Endothelial cell of umbilical vein (primary cell): ENCODE results near the gene TRAF3. TPM values are rescaled to one million over a fixed set of nuclear protein-coding genes. Genes with fewer than 3 reads are reported as not detected.

Experiments
- BruUV-seq: library from RNA; stranded (reverse); fragments of 400-500 nt; replicated peaks from 2 replicates; lab custom pipeline; 2021; lab: Mats Ljungman, UMichigan
- CTCF ChIA-PET: fragments of 300-600, 350-600 bp; sonication (Branson Sonifier 250); formaldehyde crosslinking; loops from one replicate; lab custom pipeline; 2021; ENCODE audit warnings: antibody characterized with exemption, inconsistent platforms; lab: Charles Lee
- POLR2A ChIA-PET: fragments of 300-600, 350-600 bp; sonication (Branson Sonifier 250); formaldehyde crosslinking; loops from one replicate; lab custom pipeline; 2021; ENCODE audit warnings: antibody characterized with exemption, inconsistent platforms; lab: Charles Lee
- DNase-seq: peaks from one replicate; pipeline ENCODE4 v3.0.0-alpha.2; 2011; ENCODE audit warnings: low read depth, low spot score
- FAIRE-seq: peaks from 2 replicates; lab custom pipeline; 2011; peaks lifted over from hg19 to GRCh38; lab: Jason Lieb, UNC
- H2AFZ ChIP-seq: 2 replicates; pipeline ENCODE4 v1.6.0; 2012; ENCODE audit warnings: low read depth, low read length, control low read depth, inconsistent platforms
- H3K27ac ChIP-seq: 2 replicates; pipeline ENCODE4 v1.5.1; 2011; ENCODE audit warnings: low read depth, mild to moderate bottlenecking, control low read depth, low read length, moderate library complexity; ENCODE audit not compliant: insufficient read depth
- H3K27me3 ChIP-seq, 2 experiments: 2 replicates each; pipeline versions ENCODE4 v1.6.0 to v1.6.1; 2011; ENCODE audit warnings: low read length in 2 of 2, mixed read lengths in 1 of 2; ENCODE audit not compliant: control insufficient read depth in 2 of 2, insufficient read depth in 2 of 2
- H3K36me3 ChIP-seq, 2 experiments: 2 replicates in 1 of 2; 3 replicates in 1 of 2; pipeline ENCODE4 v1.5.1; 2011; ENCODE audit warnings: low read length in 2 of 2, mild to moderate bottlenecking in 1 of 2, moderate library complexity in 1 of 2; ENCODE audit not compliant: control insufficient read depth in 2 of 2, insufficient read depth in 2 of 2; ENCODE audit errors: extremely low read depth in 1 of 2
- H3K4me1 ChIP-seq: 3 replicates; pipeline ENCODE4 v1.5.1; 2011; ENCODE audit warnings: mild to moderate bottlenecking, low read length; ENCODE audit not compliant: control insufficient read depth, insufficient read depth; ENCODE audit errors: extremely low read depth
- H3K4me2 ChIP-seq: 2 replicates; pipeline ENCODE4 v1.6.1; 2011; ENCODE audit warnings: low read length, control low read depth, mixed read lengths; ENCODE audit not compliant: insufficient read depth
- H3K4me3 ChIP-seq, 3 experiments: fragments of 200-600 bp in 1 of 3; sonication (generic), shearing (Covaris generic) in 1 of 3; replicated peaks in 1 of 3; 2 replicates each; pipeline ENCODE4 v1.5.1; 2011 to 2016; ENCODE audit warnings: control low read depth in 3 of 3, low read length in 3 of 3, mild to moderate bottlenecking in 2 of 3, inconsistent platforms in 1 of 3, low read depth in 1 of 3, moderate library complexity in 1 of 3; ENCODE audit not compliant: insufficient read depth in 1 of 3
- H3K79me2 ChIP-seq: 2 replicates; pipeline ENCODE4 v1.6.0; 2012; ENCODE audit warnings: low read length, inconsistent platforms; ENCODE audit not compliant: control insufficient read depth, insufficient read depth
- H3K9ac ChIP-seq: replicated peaks from 2 replicates; pipeline ENCODE3; 2011; ENCODE audit warnings: low read length, control low read depth; ENCODE audit not compliant: insufficient read depth; ENCODE audit errors: extremely low read depth
- H3K9me1 ChIP-seq: replicated peaks from 3 replicates; pipeline ENCODE4 v1.6.0; 2011; ENCODE audit warnings: mild to moderate bottlenecking, low read length; ENCODE audit not compliant: control insufficient read depth, insufficient read depth; ENCODE audit errors: extremely low read depth
- H3K9me3 ChIP-seq: replicated peaks from 2 replicates; pipeline ENCODE4 v1.5.1; 2012; ENCODE audit warnings: low read length, inconsistent platforms; ENCODE audit not compliant: control insufficient read depth, insufficient read depth
- H4K20me1 ChIP-seq: replicated peaks from 2 replicates; pipeline ENCODE3; 2011; ENCODE audit warnings: mild to moderate bottlenecking, low read length; ENCODE audit not compliant: control insufficient read depth, insufficient read depth; ENCODE audit errors: extremely low read depth
- EZH2 ChIP-seq: IDR thresholded peaks from 2 replicates; pipeline ENCODE4 v1.6.1; 2012; ENCODE audit warnings: borderline replicate concordance, low read depth, mild to moderate bottlenecking, moderate library complexity, low read length, inconsistent platforms; ENCODE audit not compliant: severe bottlenecking
- FOS ChIP-seq: IDR thresholded peaks from 2 replicates; pipeline ENCODE4 v1.6.1; 2011; ENCODE audit warnings: mild to moderate bottlenecking, low read length, moderate library complexity, borderline replicate concordance; ENCODE audit not compliant: insufficient read depth
- GATA2 ChIP-seq: IDR thresholded peaks from 2 replicates; pipeline ENCODE4 v1.7.0; 2011; ENCODE audit warnings: low read depth, mild to moderate bottlenecking, moderate library complexity, mixed read lengths, low read length; ENCODE audit not compliant: insufficient read length, insufficient read depth
- JUN ChIP-seq: IDR thresholded peaks from 2 replicates; pipeline ENCODE4 v1.6.1; 2011; ENCODE audit warnings: borderline replicate concordance, low read depth; ENCODE audit not compliant: insufficient read length, insufficient read depth
- MYC ChIP-seq: IDR thresholded peaks from one replicate; pipeline ENCODE4 v1.6.1; 2011; ENCODE audit warnings: mild to moderate bottlenecking, low read depth, low read length
- POLR2A ChIP-seq: IDR thresholded peaks from 2 replicates; pipeline ENCODE4 v1.6.1; 2012; ENCODE audit warnings: low read depth, mild to moderate bottlenecking, control low read depth, low read length
- POLR2AphosphoS5 ChIP-seq: IDR thresholded peaks from 2 replicates; pipeline ENCODE4 v1.6.1; 2012; ENCODE audit warnings: low read depth, mild to moderate bottlenecking, control low read depth, low read length, moderate library complexity; ENCODE audit not compliant: insufficient read depth
- dilution Hi-C: fragments of 300-500 bp; cut with MboI; formaldehyde crosslinking; loops from one replicate; pipeline ENCODE4 v1.15.0; 2019; ENCODE audit warnings: low sequenced_read_pairs; ENCODE audit not compliant: extremely low pct_ligation_motif_present
- intact Hi-C: fragments of 100-400 bp; cut with micrococcal nuclease; formaldehyde crosslinking; loops from one replicate; pipeline ENCODE4 v1.10.0; 2022
- polyA plus RNA-seq, 4 experiments: library from polyadenylated mRNA; depleted of rRNA in 3 of 4; stranded (reverse) in 3 of 4; unstranded in 1 of 4; fragments of >200 nt; gene quantifications; 2 replicates each; pipeline versions ENCODE4 v1.2.1 to v1.2.3, GENCODE V29; 2011 to 2012; ENCODE audit warnings: missing spikeins in 1 of 4
- total RNA-seq: library from RNA; stranded (reverse); gene quantifications from 2 replicates; pipeline ENCODE4 v1.2.3, GENCODE V29; 2021
- TF ChIP-seq, protein P1 (sequence below): IDR thresholded peaks from 2 replicates; pipeline ENCODE4 v1.6.1; 2011; ENCODE audit not compliant: insufficient read depth, insufficient read length
- TF ChIP-seq, protein P2 (sequence below), 2 donors: IDR thresholded peaks; 1 replicate in 1 of 2; 2 replicates in 1 of 2; pipeline ENCODE4 v1.5.1; 2011; ENCODE audit warnings: low read length in 2 of 2, mild to moderate bottlenecking in 2 of 2, moderate library complexity in 2 of 2, control low read depth in 1 of 2, inconsistent platforms in 1 of 2, low read depth in 1 of 2; ENCODE audit not compliant: insufficient read depth in 1 of 2; ENCODE audit errors: extremely low read depth in 1 of 2

TRAF3 gene
- total and polyA plus RNA-seq, 2 donors (not counting 3 experiments of a cell fraction or from before 2014, with no cell fraction given): 14.4 to 27.6 TPM

DNA sequence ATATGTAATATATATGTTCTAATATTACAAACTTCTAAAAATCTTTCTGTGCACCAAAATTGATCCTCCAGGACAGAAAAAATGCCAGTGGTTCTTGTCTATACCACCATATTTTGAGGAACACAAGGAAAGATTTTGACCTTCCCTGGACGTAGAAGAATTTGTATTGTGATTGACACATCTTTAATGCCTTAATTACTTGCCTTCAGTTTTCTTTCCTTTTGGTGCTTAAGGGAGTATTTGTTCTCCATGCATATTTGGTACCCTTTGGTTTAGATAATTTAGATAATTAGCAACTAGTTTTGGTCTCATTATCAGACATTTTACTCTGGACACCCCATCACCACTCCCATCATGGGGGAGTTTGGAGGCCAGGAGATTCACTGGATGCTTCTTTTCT lies 27.6 kb downstream of the TRAF3 start:
- Histone ChIP-seq H3K27ac (no peak overlapping the region), H3K4me2 (no peak overlapping the region), H4K20me1 (no peaks in the 10 kb centered on the region), H3K27me3 (no peaks in the 10 kb centered on the region), H3K36me3 (no peaks in the 10 kb centered on the region), H3K79me2 (peaks cover 30% of the 10 kb centered on the region), H3K4me1 (no peaks in the 10 kb centered on the region), H3K9me3 (no peaks in the 10 kb centered on the region), H2AFZ (no peak overlapping the region), H3K4me3 (no peak overlapping the region), H3K9ac (no peak overlapping the region), H3K9me1 (no peaks in the 10 kb centered on the region)
- no peak for TF ChIP-seq FOS
- no peak for TF ChIP-seq POLR2A
- no peak for TF ChIP-seq POLR2AphosphoS5
- TF ChIP-seq MYC: no peak
- TF ChIP-seq, protein P1, sequence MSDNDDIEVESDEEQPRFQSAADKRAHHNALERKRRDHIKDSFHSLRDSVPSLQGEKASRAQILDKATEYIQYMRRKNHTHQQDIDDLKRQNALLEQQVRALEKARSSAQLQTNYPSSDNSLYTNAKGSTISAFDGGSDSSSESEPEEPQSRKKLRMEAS: no peak
- TF ChIP-seq JUN: no peak
- TF ChIP-seq, protein P2, sequence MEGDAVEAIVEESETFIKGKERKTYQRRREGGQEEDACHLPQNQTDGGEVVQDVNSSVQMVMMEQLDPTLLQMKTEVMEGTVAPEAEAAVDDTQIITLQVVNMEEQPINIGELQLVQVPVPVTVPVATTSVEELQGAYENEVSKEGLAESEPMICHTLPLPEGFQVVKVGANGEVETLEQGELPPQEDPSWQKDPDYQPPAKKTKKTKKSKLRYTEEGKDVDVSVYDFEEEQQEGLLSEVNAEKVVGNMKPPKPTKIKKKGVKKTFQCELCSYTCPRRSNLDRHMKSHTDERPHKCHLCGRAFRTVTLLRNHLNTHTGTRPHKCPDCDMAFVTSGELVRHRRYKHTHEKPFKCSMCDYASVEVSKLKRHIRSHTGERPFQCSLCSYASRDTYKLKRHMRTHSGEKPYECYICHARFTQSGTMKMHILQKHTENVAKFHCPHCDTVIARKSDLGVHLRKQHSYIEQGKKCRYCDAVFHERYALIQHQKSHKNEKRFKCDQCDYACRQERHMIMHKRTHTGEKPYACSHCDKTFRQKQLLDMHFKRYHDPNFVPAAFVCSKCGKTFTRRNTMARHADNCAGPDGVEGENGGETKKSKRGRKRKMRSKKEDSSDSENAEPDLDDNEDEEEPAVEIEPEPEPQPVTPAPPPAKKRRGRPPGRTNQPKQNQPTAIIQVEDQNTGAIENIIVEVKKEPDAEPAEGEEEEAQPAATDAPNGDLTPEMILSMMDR (IDR thresholded peaks at IDR 0.05; ENCODE audit: extremely low read depth in 1 of 2, insufficient read depth in 1 of 2, low read depth in 1 of 2, low read length in 2 of 2): no peak
- TF ChIP-seq EZH2: no peak
- TF ChIP-seq GATA2: no peak
- DNase-seq (no peak), FAIRE-seq (no peak)
- ChIA-PET CTCF (no interaction called here), POLR2A (no interaction called here)
- dilution Hi-C loops: no loop called here
- no TSS peak for BruUV-seq
- intact Hi-C loops: no loop called here
